ENCODE data around the gene CCR5. TPM values are rescaled to one million over a fixed set of nuclear protein-coding genes. Genes with fewer than 3 reads are reported as not detected.
"Not testable (repeated sequence)": the region's sequence is repeated elsewhere in the genome, so short reads cannot be mapped to it uniquely, and the experiment has no call there.

The CCR5 gene
- total and polyA plus RNA-seq, 2 of the 8 experiments (the other 6 are each of a cell fraction or from before 2014, with no cell fraction given), result not detected

DNA sequence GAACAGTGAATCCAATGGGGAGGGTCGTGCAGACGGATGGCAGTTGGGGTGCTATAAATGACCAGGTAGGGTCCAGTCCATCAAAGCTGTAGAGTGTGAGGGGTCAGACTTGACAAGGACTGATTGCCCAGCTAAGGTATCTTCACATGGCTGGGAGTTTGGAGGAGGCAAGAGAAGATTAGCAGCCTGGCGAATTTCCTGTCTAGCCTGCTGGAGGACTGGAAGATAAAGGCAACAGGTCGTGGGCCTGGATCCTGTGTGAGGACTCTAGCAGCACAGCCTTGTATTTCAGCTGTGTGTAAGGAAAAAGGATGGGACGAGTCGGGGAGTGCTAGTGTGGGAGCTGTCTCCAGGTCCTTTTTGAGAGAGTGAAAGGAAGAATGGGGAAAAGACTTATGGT, 18.6 kb downstream of the CCR5 start (continued):
- no peak for TF ChIP-seq TEAD4 (IDR thresholded peaks at IDR 0.05; ENCODE audit: low read depth, low read length)
- TF ChIP-seq POLR2A (IDR thresholded peaks at IDR 0.05; ENCODE audit: control extremely low read depth in 1 of 2, low read depth in 2 of 2, low read length in 2 of 2), result no peak
- TF ChIP-seq GTF2F1 (IDR thresholded peaks at IDR 0.05; ENCODE audit: borderline replicate concordance, low read depth, low read length), result no peak
- no peak for TF ChIP-seq KDM4A (IDR thresholded peaks at IDR 0.05; ENCODE audit: low read depth, low read length, severe bottlenecking)

DNA sequence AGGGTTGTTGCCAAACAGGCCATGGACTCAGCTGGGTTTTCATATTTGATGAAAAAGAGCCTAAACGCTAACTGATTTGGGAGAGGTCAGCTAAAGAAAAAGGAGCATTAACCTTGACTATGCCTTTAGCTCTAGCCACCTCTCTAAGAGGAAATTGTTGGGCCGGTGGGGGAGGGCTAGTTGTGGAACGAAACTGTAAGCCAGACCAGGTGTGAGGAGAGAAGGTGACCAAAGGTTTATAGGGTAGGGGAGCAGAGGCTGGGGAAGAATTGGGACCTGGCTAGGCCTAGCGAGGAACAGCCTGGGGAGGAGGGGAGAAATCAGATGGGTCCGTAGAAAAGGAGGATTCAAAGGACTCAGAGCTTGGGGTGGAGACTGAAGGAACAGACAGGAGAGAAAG, 20.8 kb downstream of the CCR5 start:
- H3K36me3 ChIP-seq (ENCODE audit: control insufficient read depth in 2 of 4, insufficient read depth in 4 of 4, low read length in 3 of 4); H2AK5ac ChIP-seq (ENCODE audit: low read depth, low read length); H3K56ac ChIP-seq (replicated peaks; ENCODE audit: insufficient read length, low read depth, low read length); H4K20me1 ChIP-seq (replicated peaks in 1 of 2; ENCODE audit: control insufficient read depth in 1 of 2, insufficient read depth in 2 of 2, low read length in 2 of 2); H2BK120ac ChIP-seq (replicated peaks; ENCODE audit: low read depth, low read length); H3K23ac ChIP-seq (ENCODE audit: insufficient read length); H3K9me3 ChIP-seq (ENCODE audit: insufficient read depth in 2 of 2, low read depth in 1 of 2, low read length in 1 of 2); H2BK5ac ChIP-seq (ENCODE audit: low read depth, low read length); H3K18ac ChIP-seq (ENCODE audit: extremely low read depth, low read length); H3K4me1 ChIP-seq (replicated peaks in 1 of 4; ENCODE audit: control insufficient read depth in 3 of 4, insufficient read depth in 4 of 4, low read length in 3 of 4); POLR2A ChIA-PET (ENCODE audit: partially characterized antibody); H3K14ac ChIP-seq (ENCODE audit: insufficient read length); H2BK15ac ChIP-seq (ENCODE audit: low read length); H4K8ac ChIP-seq (ENCODE audit: extremely low read depth, insufficient read depth, low read length); H3K4me2 ChIP-seq (ENCODE audit: insufficient read depth in 1 of 2, low read depth in 2 of 2, low read length in 2 of 2); H4K91ac ChIP-seq (replicated peaks; ENCODE audit: insufficient read length, low read length); H2BK20ac ChIP-seq (ENCODE audit: low read length); H2BK12ac ChIP-seq (ENCODE audit: low read depth, low read length); H3K9ac ChIP-seq (replicated peaks in 1 of 4; ENCODE audit: extremely low read depth in 1 of 4, low read depth in 3 of 4, low read length in 3 of 4); H3K79me2 ChIP-seq (ENCODE audit: control insufficient read depth in 1 of 2, insufficient read depth in 2 of 2, low read length in 2 of 2); H2AFZ ChIP-seq (ENCODE audit: low read length); H3K79me1 ChIP-seq (ENCODE audit: low read depth, low read length); H3K4ac ChIP-seq (replicated peaks; ENCODE audit: insufficient read length, low read depth, low read length); H3K4me3 ChIP-seq (ENCODE audit: extremely low read depth in 1 of 4, insufficient read depth in 2 of 4, low read depth in 3 of 4, low read length in 4 of 4); H4K5ac ChIP-seq (ENCODE audit: insufficient read length, low read depth, low read length); DNase-seq (ENCODE audit: low read depth in 1 of 2, low spot score in 2 of 2); H3K27me3 ChIP-seq (replicated peaks in 1 of 4; ENCODE audit: control insufficient read depth in 3 of 4, extremely low read depth in 1 of 4, insufficient read depth in 3 of 4, low read length in 3 of 4); H3K23me2 ChIP-seq (ENCODE audit: low read depth, low read length); FAIRE-seq; H3K27ac ChIP-seq (ENCODE audit: low read depth, low read length): not testable (repeated sequence)
- CTCF ChIA-PET (ENCODE audit: partially characterized antibody), result interaction anchor here (0.7 to 0.9 kb wide), 2 partner anchors 12 to 59 kb away, joined by 3 read pairs; no protein-coding TSS in a partner anchor
- WGBS, 2 experiments (ENCODE audit: extremely low coverage in 1 of 2, insufficient coverage in 1 of 2, insufficient read length in 1 of 2, insufficient replicate concordance in 2 of 2, low coverage in 1 of 2, low lambda C conversion rate in 2 of 2, missing lambda C conversion rate in 1 of 2), result 91% methylated on average over 5 of the region's 5 CpGs; no CpG with 5 or more reads in 1 of the 2 experiments
